ENCODE measurements around the gene ACTR1A. TPM values are rescaled to one million over a fixed set of nuclear protein-coding genes. Genes with fewer than 3 reads are reported as not detected.

Gene ACTR1A
- total and polyA plus RNA-seq, 9 of the 15 experiments (the other 6 are each of a cell fraction or from before 2014, with no cell fraction given), result 36.3 to 77.2 (median 49.6) TPM

GRCh38 chr10:102502337-102503151, at the start of gene ACTR1A (continued):
- TF ChIP-seq ATF6 (CRISPR knock-in tag; IDR thresholded peaks at IDR 0.05), result 0 out of 2 replicates have a peak, but pooled peaks have one; percentile 35
- peak; percentile 12 for TF ChIP-seq TAF1 (IDR thresholded peaks at IDR 0.05; ENCODE audit: control insufficient read depth, extremely low read depth, insufficient read depth, low read length, severe bottlenecking)
- TF ChIP-seq STAT5B (CRISPR knock-in tag; IDR thresholded peaks at IDR 0.05), result no peak
- TF ChIP-seq VEZF1 (CRISPR knock-in tag; IDR thresholded peaks at IDR 0.05), result peak; percentile 56; the same call in 1 of the 2 replicates
- TF ChIP-seq ZNF707 (CRISPR knock-in tag; conservative IDR thresholded peaks at IDR 0.05), result 0 out of 2 replicates have a peak, but pooled peaks have one; percentile 12
- no peak for TF ChIP-seq ZNF79 (CRISPR knock-in tag; IDR thresholded peaks at IDR 0.05; ENCODE audit: low read depth)
- no peak for TF ChIP-seq IFI16 (CRISPR knock-in tag; IDR thresholded peaks at IDR 0.05)
- TF ChIP-seq ATF1 (CRISPR knock-in tag; IDR thresholded peaks at IDR 0.05), result no peak
- peak; percentile 63 for TF ChIP-seq ATF1 (tag; IDR thresholded peaks at IDR 0.05)
- TF ChIP-seq MLLT1 (IDR thresholded peaks at IDR 0.05), result peak in 1 of 2 experiments; percentile 58; a peak in 1 of 4 replicates
- TF ChIP-seq TFAP4 (CRISPR knock-in tag; IDR thresholded peaks at IDR 0.05; ENCODE audit: borderline replicate concordance), result peak; percentile 35; the same call in 1 of the 2 replicates
- peak; percentile 87 for TF ChIP-seq ZBTB17 (CRISPR knock-in tag; IDR thresholded peaks at IDR 0.05)
- TF ChIP-seq NR2C2 (CRISPR knock-in tag; IDR thresholded peaks at IDR 0.05), result no peak; the same call in 1 of the 2 replicates
- TF ChIP-seq NR2C2 (tag; IDR thresholded peaks at IDR 0.05), result peak; percentile 96
- TF ChIP-seq ZNF592 (IDR thresholded peaks at IDR 0.05), result peak; percentile 78
- TF ChIP-seq CREB1 (IDR thresholded peaks at IDR 0.05), result peak; percentile 62
- peak; percentile 26; the same call in 1 of the 2 replicates for TF ChIP-seq CREB1 (CRISPR knock-in tag; IDR thresholded peaks at IDR 0.05)
